ENCODE results near the gene IL17A. TPM values are rescaled to one million over a fixed set of nuclear protein-coding genes. Genes with fewer than 3 reads are reported as not detected.

Gene IL17A
- total RNA-seq, 5 donors from 2014 or later (not counting 1 experiment from before 2014, with no cell fraction given) = not detected

DNA sequence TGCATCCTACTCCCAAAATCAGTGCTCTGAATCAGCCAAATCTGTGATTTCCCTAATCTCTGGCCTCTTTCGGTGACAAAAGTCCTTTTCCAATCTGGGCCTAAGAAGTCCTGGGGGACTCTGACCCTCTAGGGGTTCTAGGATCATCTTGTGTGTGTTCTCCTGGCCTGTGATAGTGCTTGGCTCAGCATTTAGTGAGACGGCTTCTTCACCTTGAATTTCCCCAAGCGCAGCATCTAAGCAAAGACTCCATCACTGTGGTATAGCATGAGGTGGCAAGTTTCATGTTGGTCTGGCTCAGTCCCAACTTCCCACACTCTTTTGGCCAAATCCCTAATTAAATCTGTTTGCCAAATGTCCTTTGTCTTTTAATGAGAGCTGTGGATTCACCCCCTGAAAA lies 12.1 kb upstream of the IL17A start:
- ChIA-PET CTCF (no interaction called here), POLR2A (no interaction called here)
- H3K27me3 Mint-ChIP-seq = peaks cover 4 to 18% of the 10 kb centered on the region in 2 donors
- Histone ChIP-seq H3K36me3 (ENCODE audit: control insufficient read depth in 2 of 2, extremely low read depth in 1 of 2, insufficient read depth in 1 of 2, low read length in 1 of 2) (no peaks in the 10 kb centered on the region), H3K27me3 (replicated peaks in 1 of 2; ENCODE audit: control insufficient read depth in 2 of 2, extremely low read depth in 1 of 2, insufficient read depth in 2 of 2, low read length in 1 of 2) (peaks cover 0 to 7% of the 10 kb centered on the region in 2 experiments), H3K27ac (ENCODE audit: low read length) (no peak overlapping the region), H3K9me3 (no peaks in the 10 kb centered on the region), H3K4me1 (ENCODE audit: control insufficient read depth in 1 of 2, extremely low read depth in 1 of 2, insufficient read depth in 2 of 2, low read length in 2 of 2) (no peaks in the 10 kb centered on the region), H3K4me3 (ENCODE audit: control insufficient read depth in 1 of 2, extremely low read depth in 1 of 2, low read length in 1 of 2) (no peak overlapping the region)
- no peak overlapping the region for H3K27ac Mint-ChIP-seq
- H3K4me3 Mint-ChIP-seq = no peak overlapping the region
- no peak for DNase-seq
- no CpG with 5 or more reads among the region's 3 CpGs for WGBS (ENCODE audit: insufficient coverage)
- H3K9me3 Mint-ChIP-seq = no peaks in the 10 kb centered on the region
- no peak for ATAC-seq (replicated peaks in 1 of 4)
- peaks cover 0 to 8% (median 2%) of the 10 kb centered on the region in 3 donors for H3K4me1 Mint-ChIP-seq
- no peaks in the 10 kb centered on the region for H3K36me3 Mint-ChIP-seq

DNA sequence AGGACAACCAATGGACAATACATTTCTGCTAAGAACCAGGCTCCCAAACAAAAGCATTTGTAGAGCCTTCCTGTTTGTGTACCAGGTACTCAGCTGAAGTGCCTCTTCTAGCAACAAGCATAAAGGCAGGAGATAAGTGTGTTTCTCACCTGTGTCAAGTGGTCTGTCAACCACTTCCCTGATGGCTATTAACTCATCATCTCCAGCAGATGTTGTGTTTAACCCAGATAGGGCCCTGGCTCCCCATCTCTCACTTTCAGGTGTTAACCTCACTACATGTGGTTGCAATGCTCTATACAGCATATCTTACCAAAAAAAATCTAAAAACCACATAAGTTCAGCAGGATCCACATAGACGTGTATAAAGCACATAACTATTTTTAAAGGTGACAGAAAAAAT lies 9.6 kb upstream of the IL17A start:
- no peaks in the 10 kb centered on the region for H3K9me3 ChIP-seq
- H3K4me1 ChIP-seq (ENCODE audit: control insufficient read depth in 1 of 2, extremely low read depth in 1 of 2, insufficient read depth in 2 of 2, low read length in 2 of 2) = no peaks in the 10 kb centered on the region
- DNase-seq (peak in 23 of 35 experiments; percentile 1 to 52 (median 15)), ATAC-seq (replicated peaks in 1 of 4) (peak in 2 of 4 experiments; percentile 60 to 66)
- no peak overlapping the region for H3K4me3 ChIP-seq (ENCODE audit: control insufficient read depth in 1 of 2, extremely low read depth in 1 of 2, low read length in 1 of 2)
- no CpG with 5 or more reads among the region's 1 CpG for WGBS (ENCODE audit: insufficient coverage)
- no peaks in the 10 kb centered on the region for H3K36me3 ChIP-seq (ENCODE audit: control insufficient read depth in 2 of 2, extremely low read depth in 1 of 2, insufficient read depth in 1 of 2, low read length in 1 of 2)
- H3K27me3 ChIP-seq (replicated peaks in 1 of 2; ENCODE audit: control insufficient read depth in 2 of 2, extremely low read depth in 1 of 2, insufficient read depth in 2 of 2, low read length in 1 of 2) = peaks cover 0 to 3% of the 10 kb centered on the region in 2 experiments
- no peak overlapping the region for H3K27ac ChIP-seq (ENCODE audit: low read length)
- POLR2A ChIA-PET = interaction anchor here in 1 of 2 donors (0.6 kb wide), 1 partner anchor 10 kb away, joined by 3 read pairs; no protein-coding TSS in a partner anchor
- Mint-ChIP-seq H3K36me3 (no peaks in the 10 kb centered on the region), H3K27ac (no peak overlapping the region), H3K4me3 (no peak overlapping the region), H3K9me3 (no peaks in the 10 kb centered on the region), H3K27me3 (peaks cover 0 to 2% of the 10 kb centered on the region in 2 donors), H3K4me1 (peaks cover 0 to 16% (median 14%) of the 10 kb centered on the region in 3 donors)
- CTCF ChIA-PET = interaction anchor here in 1 of 2 donors (1.1 kb wide), 1 partner anchor 19 kb away, joined by 3 read pairs; no protein-coding TSS in a partner anchor

DNA sequence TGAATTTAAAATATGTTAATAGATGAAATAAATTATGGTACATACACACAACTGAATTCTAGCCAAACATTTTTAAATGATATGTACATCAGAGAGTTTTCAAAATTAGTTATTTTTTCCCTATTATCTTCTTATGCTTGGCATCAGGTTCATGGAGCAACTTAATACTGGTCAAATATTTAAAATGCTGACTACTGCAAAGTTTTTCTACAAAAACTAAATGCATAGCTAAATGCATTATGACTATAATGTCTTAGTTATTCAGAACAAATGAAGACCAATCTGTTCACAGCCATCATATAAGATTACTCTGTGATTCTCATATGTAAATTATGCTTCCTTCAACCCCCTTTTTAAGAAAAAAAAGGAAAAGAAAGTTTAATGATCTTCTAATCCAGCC lies 8.2 kb upstream of the IL17A start:
- Histone ChIP-seq H3K27me3 (replicated peaks in 1 of 2; ENCODE audit: control insufficient read depth in 2 of 2, extremely low read depth in 1 of 2, insufficient read depth in 2 of 2, low read length in 1 of 2) (no peaks in the 10 kb centered on the region), H3K27ac (ENCODE audit: low read length) (no peak overlapping the region), H3K9me3 (no peaks in the 10 kb centered on the region), H3K4me1 (ENCODE audit: control insufficient read depth in 1 of 2, extremely low read depth in 1 of 2, insufficient read depth in 2 of 2, low read length in 2 of 2) (no peaks in the 10 kb centered on the region), H3K36me3 (ENCODE audit: control insufficient read depth in 2 of 2, extremely low read depth in 1 of 2, insufficient read depth in 1 of 2, low read length in 1 of 2) (no peaks in the 10 kb centered on the region), H3K4me3 (ENCODE audit: control insufficient read depth in 1 of 2, extremely low read depth in 1 of 2, low read length in 1 of 2) (no peak overlapping the region)
- H3K36me3 Mint-ChIP-seq = no peaks in the 10 kb centered on the region
- H3K9me3 Mint-ChIP-seq = no peaks in the 10 kb centered on the region
- ChIA-PET POLR2A (no interaction called here), CTCF (no interaction called here)
- no peak overlapping the region for H3K27ac Mint-ChIP-seq
- DNase-seq = no peak
- peaks cover 0 to 16% (median 14%) of the 10 kb centered on the region in 3 donors for H3K4me1 Mint-ChIP-seq
- H3K4me3 Mint-ChIP-seq = no peak overlapping the region
- ATAC-seq (replicated peaks in 1 of 4) = no peak
- H3K27me3 Mint-ChIP-seq = peaks cover 0 to 2% of the 10 kb centered on the region in 2 donors

DNA sequence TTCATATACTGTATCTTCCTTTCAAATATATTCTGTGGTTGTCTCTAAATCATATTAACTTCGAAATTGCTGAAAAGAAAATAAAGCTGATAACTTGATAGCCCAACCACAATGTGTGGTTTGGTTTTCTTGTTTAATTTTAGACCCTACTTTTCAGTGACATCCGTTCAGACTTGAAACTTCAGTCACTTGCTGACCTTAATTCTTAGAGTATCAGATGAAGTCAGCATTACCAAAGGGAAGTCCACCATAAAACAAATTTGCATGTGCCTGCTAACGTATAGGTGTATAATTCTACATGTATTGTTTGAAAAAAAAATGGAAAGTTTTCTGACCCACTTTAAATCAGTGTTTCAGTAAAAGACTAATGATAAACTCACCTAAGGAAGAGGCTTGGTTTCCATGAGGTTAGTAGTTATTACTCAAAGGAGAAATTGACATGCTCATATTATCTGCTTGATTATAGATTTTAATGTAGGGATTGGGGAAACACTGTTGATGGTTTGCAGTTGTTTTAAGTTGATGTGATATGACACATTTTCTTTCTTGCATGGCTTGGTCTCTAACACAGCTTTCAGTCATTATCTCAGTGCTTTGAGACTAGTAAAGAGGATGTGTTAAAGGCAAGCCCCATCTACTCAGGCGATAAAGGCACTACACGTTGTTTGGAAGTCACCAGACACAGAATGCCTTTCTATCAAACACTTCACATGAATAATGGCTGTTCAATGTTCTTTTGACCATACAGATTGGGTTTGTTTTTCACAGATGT lies 5.2 kb upstream of the IL17A start:
- H3K27ac Mint-ChIP-seq = no peak overlapping the region
- peaks cover 8 to 11% of the 10 kb centered on the region in 2 donors for H3K27me3 Mint-ChIP-seq
- ChIA-PET CTCF (interaction anchor here in 1 of 2 donors (0.6 kb wide), 1 partner anchor 25 kb away, joined by 3 read pairs; no protein-coding TSS in a partner anchor), POLR2A (no interaction called here)
- H3K4me3 Mint-ChIP-seq = no peak overlapping the region
- ATAC-seq (replicated peaks in 1 of 4) = no peak
- H3K9me3 ChIP-seq = no peaks in the 10 kb centered on the region
- peaks cover 0 to 3% of the 10 kb centered on the region in 2 experiments for H3K27me3 ChIP-seq (replicated peaks in 1 of 2; ENCODE audit: control insufficient read depth in 2 of 2, extremely low read depth in 1 of 2, insufficient read depth in 2 of 2, low read length in 1 of 2)
- no peak overlapping the region for H3K4me3 ChIP-seq (ENCODE audit: control insufficient read depth in 1 of 2, extremely low read depth in 1 of 2, low read length in 1 of 2)
- WGBS (ENCODE audit: insufficient coverage) = no CpG with 5 or more reads among the region's 5 CpGs
- DNase-seq = no peak
- H3K4me1 Mint-ChIP-seq = peaks cover 0 to 16% (median 14%) of the 10 kb centered on the region in 3 donors
- H3K27ac ChIP-seq (ENCODE audit: low read length) = no peak overlapping the region
- no peaks in the 10 kb centered on the region for H3K9me3 Mint-ChIP-seq
- H3K4me1 ChIP-seq (ENCODE audit: control insufficient read depth in 1 of 2, extremely low read depth in 1 of 2, insufficient read depth in 2 of 2, low read length in 2 of 2) = no peaks in the 10 kb centered on the region
- H3K36me3 ChIP-seq (ENCODE audit: control insufficient read depth in 2 of 2, extremely low read depth in 1 of 2, insufficient read depth in 1 of 2, low read length in 1 of 2) = no peaks in the 10 kb centered on the region
- H3K36me3 Mint-ChIP-seq = no peaks in the 10 kb centered on the region

DNA sequence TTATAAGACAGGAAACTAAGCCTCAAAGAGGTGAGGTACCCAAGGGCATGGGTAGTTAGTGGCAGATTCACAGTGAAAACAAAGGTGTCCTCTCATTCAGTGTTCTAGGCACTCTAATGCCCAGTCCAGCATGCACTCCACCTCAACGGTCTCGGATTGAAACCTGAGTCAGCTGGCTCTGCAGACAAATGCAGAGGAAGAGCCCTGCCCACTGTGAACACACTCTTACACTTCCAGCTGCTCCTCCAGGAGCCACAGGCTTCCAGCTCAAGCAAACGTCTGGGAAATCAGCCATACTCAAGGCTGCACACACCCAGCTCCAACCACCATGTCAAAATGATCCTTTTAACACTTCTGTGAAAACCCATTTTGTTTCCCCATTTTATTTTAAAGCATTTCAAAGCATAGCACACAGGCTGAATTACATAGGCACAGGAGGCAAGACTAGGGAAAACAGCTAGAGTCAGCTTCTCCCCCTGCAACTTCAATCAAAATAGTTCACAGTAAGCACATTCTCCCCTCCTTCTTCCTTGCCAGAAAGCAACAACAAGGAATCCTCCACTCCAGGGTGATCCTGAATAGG lies 3.0 kb upstream of the IL17A start:
- Mint-ChIP-seq H3K27me3 (peaks cover 19 to 20% of the 10 kb centered on the region in 2 donors), H3K4me1 (peaks cover 0 to 11% (median 10%) of the 10 kb centered on the region in 3 donors), H3K9me3 (no peaks in the 10 kb centered on the region), H3K36me3 (no peaks in the 10 kb centered on the region), H3K4me3 (no peak overlapping the region), H3K27ac (no peak overlapping the region)
- no peak overlapping the region for H3K27ac ChIP-seq (ENCODE audit: low read length)
- H3K4me1 ChIP-seq (ENCODE audit: control insufficient read depth in 1 of 2, extremely low read depth in 1 of 2, insufficient read depth in 2 of 2, low read length in 2 of 2) = no peaks in the 10 kb centered on the region
- no peaks in the 10 kb centered on the region for H3K9me3 ChIP-seq
- ChIA-PET CTCF (no interaction called here), POLR2A (no interaction called here)
- DNase-seq = no peak
- ATAC-seq (replicated peaks in 1 of 4) = no peak
- no peak overlapping the region for H3K4me3 ChIP-seq (ENCODE audit: control insufficient read depth in 1 of 2, extremely low read depth in 1 of 2, low read length in 1 of 2)
- H3K36me3 ChIP-seq (ENCODE audit: control insufficient read depth in 2 of 2, extremely low read depth in 1 of 2, insufficient read depth in 1 of 2, low read length in 1 of 2) = no peaks in the 10 kb centered on the region
- peaks cover 0 to 5% of the 10 kb centered on the region in 2 experiments for H3K27me3 ChIP-seq (replicated peaks in 1 of 2; ENCODE audit: control insufficient read depth in 2 of 2, extremely low read depth in 1 of 2, insufficient read depth in 2 of 2, low read length in 1 of 2)
- 69% methylated on average over 3 of the region's 3 CpGs for WGBS (ENCODE audit: insufficient coverage)

DNA sequence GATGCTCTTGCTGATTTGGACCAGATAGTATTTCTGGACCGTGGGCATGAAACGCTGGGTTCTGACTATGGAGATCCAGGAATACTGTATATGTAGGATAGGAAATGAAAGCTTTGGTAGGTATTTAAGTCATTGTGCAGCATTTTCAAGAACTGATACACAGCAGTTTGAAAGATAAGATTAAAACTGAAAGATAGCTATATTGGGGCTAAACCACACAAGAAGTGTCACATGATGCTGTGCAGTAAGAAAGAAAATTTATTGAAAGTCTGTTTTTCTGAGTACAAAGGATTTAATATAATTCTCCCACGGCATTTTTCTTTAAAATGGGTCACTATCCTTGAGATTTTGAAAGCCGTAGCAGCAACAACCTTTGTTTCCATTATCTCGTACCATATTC lies 305 bp downstream of the IL17A start:
- Histone ChIP-seq H3K4me3 (ENCODE audit: control insufficient read depth in 1 of 2, extremely low read depth in 1 of 2, low read length in 1 of 2) (no peak overlapping the region), H3K36me3 (ENCODE audit: control insufficient read depth in 2 of 2, extremely low read depth in 1 of 2, insufficient read depth in 1 of 2, low read length in 1 of 2) (no peaks in the 10 kb centered on the region), H3K27me3 (replicated peaks in 1 of 2; ENCODE audit: control insufficient read depth in 2 of 2, extremely low read depth in 1 of 2, insufficient read depth in 2 of 2, low read length in 1 of 2) (peaks cover 0 to 9% of the 10 kb centered on the region in 2 experiments), H3K27ac (ENCODE audit: low read length) (no peak overlapping the region), H3K9me3 (no peaks in the 10 kb centered on the region), H3K4me1 (ENCODE audit: control insufficient read depth in 1 of 2, extremely low read depth in 1 of 2, insufficient read depth in 2 of 2, low read length in 2 of 2) (no peaks in the 10 kb centered on the region)
- Mint-ChIP-seq H3K36me3 (no peaks in the 10 kb centered on the region), H3K27ac (no peak overlapping the region), H3K9me3 (no peaks in the 10 kb centered on the region), H3K27me3 (peaks cover 23 to 30% of the 10 kb centered on the region in 2 donors), H3K4me1 (peaks cover 0 to 2% (median under 1%) of the 10 kb centered on the region in 3 donors), H3K4me3 (no peak overlapping the region)
- DNase-seq = no peak
- ChIA-PET CTCF (interaction anchor here in 1 of 2 donors (0.6 kb wide), 1 partner anchor 419 kb away, joined by 4 read pairs; no protein-coding TSS in a partner anchor), POLR2A (interaction anchor here in 1 of 2 donors (0.6 kb wide), 1 partner anchor 10 kb away, joined by 3 read pairs; no protein-coding TSS in a partner anchor)
- WGBS (ENCODE audit: insufficient coverage) = 41% methylated on average over 2 of the region's 5 CpGs
- no peak for ATAC-seq (replicated peaks in 1 of 4)
